ENCODE data around the gene SAMD3.
"Not testable (repeated sequence)": the region's sequence is repeated elsewhere in the genome, so short reads cannot be mapped to it uniquely, and the experiment has no call there.

The SAMD3 gene

DNA sequence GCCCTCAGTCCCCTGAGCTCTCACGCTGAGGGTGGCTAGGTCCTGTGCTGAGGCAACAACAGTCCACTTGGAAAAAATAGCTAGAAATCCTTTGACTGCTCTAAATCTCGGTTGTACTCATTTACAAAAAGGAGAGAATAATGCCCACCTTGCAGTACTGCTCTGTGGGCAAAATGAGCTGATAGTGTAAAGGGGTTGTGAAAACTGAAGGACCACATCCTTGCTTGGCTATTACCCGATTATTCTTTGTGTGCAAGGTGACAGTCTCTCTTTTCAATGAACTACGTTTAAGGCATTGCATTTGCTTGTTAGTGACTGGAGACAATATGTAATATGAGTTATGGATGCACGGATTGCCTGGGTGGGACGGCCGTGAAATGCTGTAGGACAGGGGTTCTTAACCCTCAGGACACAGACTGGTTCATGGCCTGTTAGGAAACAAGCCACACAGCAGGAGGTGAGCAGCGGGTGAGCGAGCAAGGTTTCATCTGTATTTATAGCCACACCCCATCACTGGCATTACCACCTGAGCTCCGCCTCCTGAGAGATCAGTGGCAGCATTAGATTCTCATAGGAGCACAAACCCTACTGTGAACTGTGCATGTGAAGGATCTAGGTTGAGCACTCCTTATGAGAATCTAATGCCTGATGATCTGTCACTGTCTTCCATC, 14.6 kb downstream of the SAMD3 start:
- DNase-seq, result no peak

DNA sequence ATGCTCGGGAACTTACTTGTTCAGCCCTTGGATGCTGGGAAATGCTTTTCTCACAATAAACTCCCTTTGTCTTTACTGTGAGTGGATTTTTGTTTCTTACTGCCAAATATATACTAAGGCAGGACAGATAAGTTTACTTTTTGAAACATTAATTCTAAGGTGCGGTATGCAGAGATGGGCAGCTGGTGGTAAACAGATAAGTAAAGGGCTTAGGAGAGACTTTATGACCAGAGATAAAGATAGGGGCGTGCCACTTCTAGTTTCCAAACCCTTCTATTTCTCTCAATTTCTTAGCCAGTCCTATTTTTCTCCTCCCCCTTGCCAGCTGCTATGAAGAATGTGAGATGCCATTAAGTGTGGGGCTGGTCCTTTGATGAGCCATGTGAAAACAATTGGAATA, 16.3 kb downstream of the SAMD3 start:
- no peak for DNase-seq

DNA sequence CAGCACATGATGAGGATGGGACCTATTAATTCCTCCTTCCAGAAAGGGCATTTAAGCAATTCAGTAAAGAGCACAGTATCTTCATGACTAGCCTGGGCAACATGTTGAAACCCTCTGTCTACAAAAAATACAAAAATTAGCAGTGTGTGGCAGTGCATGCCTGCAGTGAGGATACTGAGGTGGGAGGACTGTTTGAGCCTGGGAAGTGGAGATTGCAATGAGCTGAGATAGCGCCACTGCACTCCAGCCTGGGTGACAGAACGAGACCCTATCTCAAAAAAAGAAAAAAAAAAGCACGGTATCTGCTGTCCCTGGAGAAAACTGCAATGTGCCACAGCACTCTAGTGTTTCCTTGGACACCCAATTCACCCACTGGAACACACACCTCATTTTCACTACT, 18.4 kb downstream of the SAMD3 start:
- no peak for DNase-seq

DNA sequence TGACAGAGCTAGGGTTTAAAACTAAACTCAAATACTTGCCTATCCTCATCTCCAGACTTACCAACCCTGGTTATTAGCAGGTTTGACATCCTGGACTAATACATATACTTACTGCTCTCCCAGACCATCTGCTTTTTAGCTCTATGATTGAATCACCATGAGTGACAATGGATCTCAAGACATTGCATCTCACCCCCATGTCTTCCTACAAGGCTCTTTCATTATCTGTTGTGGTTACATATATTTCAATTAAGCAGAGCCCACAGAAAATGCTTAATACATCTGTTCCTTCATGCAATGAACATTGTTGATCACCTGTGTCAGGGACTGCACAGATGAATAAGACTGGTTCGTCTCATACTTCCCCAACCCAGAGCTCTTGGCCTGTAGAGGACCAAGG, 19.4 kb downstream of the SAMD3 start:
- DNase-seq, result no peak

DNA sequence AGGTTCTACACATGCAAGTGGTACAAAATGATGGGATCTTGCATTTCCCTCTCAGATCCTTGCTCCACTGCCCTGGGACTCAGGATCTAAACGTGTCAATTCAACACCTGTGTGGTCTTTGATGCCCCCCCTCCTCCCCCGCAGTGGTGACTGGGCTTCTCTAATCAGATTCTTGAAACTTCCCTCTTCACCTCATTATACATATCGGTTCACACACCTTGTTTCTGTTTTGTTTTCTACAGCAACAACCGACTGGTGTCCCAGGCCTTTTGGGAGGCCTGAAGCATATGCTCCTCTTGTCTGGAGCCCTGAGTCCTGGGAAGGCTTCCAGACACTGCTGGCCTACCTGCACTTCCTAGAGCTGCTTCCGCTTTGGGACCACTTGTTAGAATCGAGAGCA, 20.0 kb downstream of the SAMD3 start:
- DNase-seq, result no peak

DNA sequence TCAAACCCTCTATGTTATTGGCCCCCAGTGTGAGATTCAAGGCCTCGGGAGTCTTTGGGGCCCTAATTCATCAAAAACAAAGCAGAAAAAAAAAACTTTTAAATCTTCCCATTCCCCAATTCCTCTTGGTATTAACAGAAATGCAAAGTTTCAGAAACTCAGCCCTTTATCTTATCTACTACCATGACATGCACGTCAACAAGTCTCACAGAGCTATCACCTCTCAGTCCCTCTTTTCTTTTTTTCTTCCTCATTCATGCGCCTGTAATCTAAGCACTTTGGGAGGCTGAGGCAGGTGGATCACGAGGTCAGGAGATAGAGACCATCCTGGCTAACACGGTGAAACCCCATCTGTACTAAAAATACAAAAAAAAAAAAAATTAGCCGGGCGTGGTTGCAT, 22.7 kb downstream of the SAMD3 start:
- no peak for DNase-seq

DNA sequence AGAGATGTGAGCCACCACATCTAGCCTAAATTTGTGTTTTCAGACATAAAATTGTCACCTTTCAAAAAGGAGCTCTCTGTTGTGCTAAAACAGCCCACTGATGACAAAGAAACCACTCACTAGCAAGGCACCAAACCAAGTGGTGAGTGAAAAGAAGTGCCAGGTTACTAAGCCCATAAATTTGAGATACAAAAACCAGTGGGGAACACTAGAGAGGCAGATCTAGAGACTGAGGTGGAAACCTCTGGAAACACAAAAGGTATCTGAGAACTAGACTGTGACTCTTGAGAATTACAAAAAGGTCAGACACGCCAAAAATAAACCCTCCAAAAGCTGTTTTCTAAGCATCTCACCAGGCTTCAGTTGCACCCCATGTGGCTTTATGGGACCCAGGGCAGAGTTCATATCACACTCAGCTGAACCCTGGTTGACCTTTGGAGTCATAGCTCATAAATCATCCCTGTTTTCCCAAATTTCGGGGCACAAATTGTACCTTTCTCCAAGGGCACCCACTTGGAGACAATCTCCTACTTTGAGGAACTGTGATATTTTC, 24.2 kb downstream of the SAMD3 start:
- DNase-seq, result no peak

DNA sequence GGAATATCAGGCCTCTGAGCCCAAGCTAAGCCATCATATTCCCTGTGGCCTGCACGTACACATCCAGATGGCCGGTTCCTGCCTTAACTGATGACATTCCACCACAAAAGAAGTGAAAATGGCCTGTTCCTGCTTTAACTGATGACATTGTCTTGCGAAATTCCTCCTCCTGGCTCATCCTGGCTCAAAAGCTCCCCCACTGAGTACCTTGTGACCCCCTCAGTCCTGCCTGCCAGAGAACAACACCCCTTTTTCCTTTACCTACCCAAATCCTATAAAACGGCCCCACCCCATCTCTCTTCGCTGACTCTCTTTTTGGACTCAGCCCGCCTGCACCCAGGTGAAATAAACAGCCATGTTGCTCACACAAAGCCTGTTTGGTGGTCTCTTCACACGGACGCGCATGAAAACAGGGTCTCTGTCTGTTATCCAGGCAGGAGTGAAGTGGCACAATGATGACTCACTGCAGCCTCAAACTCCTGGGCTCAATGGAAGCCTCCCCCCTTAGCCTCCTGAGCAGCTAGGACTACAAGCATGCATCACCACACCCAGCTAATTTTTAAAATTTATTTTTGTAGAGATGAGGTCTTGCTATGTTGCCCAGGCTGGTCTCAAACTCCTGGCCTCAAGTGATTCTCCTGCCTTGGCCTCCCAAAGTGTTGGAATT, 24.8 kb downstream of the SAMD3 start:
- DNase-seq, result not testable (repeated sequence)

DNA sequence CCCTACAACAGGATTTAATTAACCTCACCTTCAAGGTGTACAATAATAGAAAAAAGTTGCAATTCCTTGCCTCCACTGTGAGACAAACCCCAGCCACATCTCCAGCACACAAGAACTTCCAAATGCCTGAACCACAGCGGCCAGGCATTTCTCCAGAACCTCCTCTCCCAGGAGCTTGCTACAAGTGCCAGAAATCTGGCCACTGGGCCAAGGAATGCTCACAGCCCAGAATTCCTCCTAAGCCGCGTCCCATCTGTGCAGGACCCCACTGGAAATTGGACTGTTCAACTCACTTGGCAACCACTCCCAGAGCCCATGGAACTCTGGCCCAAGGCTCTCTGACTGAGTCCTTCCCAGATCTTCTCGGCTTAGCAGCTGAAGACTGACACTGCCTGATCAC, 28.3 kb downstream of the SAMD3 start:
- peak; percentile 50 for DNase-seq

DNA sequence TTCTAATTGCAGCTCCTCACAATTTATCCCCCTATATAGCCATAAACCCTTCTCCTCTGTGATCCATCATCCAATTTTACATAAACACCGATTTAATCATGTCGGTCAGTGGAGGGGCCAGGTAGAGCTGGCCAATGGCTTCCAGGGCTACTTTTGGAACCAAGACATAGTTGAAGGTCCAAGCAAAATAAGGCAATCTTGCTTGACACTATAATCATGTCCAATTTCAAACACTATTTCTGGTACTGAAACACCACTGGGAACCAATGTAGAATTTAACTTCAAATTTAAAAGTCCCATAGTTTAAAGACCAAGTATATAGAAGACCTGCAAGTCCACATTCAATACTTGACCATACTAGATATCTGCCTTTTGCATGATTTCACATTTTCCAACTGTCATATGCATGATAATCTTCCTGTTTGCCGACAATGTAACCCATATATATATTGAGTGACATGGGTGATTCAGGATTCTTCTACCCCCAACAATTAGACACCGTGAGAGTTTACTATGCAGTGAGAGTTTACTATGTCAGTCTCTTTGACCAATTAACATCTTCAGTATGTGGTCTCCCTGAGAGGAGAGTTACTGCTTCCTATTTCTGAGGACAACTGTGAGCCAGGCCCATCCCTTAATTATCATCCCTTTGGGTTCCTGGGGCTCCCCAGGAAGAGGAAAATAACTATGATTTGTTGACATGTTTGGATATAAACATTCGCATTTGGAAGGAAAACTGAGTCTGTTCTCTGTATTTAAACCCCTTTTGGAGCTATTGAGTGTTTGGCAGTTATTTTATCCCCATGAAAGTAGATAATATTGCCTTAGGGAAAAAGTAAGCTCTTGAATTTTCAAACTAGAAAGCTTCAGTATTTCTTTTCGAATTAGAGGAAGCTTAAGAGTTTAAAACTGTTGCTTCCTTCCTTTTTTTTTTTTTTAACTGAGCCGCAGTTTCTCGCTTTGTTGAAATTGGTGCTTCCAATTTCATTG, 31.8 kb downstream of the SAMD3 start:
- no peak for DNase-seq

DNA sequence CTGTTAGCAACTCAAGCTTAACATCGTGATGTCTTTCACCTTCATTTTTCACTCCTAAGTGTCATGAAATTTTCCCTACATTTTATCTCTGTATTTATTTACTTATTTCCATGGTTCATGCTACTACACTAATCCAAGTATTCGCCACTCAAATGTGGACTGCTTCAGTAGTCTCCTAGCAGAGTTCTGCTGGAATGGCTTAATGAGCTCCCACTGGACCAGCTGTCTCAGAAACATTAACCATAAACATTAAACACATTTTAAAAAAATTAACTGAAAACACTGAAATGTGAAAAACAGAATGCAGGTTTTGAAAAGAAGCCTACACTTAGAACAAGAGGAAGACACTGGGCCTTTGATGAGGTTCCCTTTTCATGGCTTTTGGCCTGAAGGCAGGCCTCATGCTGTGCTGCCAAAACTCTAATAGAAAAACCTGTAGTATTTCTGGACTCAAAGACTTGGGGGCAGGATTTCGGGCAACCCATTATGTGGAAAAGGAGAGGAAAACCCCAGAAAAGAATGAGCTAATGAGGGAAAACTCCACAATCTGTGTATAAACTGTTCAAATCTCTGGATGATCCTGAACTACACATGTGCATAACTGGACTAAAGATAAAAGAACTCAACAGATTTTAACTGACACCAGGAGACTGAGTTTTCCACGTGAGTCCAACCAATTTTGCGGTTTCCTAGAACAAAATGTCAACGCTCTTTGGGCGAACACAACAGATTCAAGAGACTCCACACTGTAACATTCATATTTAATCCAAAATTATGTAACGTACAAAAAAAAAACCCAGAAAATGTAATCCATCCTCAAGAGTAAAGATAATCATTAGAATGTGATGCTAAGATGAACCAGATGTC, 33.0 kb downstream of the SAMD3 start:
- peak; percentile 73 for DNase-seq

DNA sequence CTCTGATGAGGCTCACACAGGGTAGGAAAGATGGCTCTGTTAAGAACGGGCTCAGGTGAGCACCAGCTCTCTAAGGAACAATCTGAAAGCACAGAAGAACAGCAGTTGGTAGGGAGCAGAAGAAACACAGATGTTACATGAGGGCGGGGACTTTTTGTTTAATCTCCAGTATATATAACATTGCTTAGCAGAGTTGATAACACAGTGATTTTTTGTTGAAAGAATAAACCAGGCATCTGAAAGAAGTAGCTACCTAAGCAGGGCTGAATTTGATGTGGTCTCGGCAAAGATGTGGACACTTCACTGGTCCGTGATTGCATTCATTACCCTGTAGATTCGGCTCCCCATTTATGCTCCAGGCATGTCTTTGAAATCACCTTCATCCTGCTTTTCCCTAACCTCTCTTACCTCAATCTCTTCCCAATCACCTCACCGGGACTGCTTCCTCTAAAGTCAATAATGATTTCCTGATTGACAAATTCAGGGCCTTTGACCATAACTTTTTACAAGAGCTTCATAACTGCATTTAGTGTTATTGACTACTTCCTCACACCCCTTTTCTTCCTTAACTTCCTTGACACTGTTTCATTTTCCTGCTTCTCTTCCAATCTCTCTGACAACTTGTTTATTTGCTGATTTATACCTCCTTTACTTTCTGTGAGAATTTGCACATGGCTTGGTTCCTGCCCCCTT, 34.4 kb downstream of the SAMD3 start:
- no peak for DNase-seq

DNA sequence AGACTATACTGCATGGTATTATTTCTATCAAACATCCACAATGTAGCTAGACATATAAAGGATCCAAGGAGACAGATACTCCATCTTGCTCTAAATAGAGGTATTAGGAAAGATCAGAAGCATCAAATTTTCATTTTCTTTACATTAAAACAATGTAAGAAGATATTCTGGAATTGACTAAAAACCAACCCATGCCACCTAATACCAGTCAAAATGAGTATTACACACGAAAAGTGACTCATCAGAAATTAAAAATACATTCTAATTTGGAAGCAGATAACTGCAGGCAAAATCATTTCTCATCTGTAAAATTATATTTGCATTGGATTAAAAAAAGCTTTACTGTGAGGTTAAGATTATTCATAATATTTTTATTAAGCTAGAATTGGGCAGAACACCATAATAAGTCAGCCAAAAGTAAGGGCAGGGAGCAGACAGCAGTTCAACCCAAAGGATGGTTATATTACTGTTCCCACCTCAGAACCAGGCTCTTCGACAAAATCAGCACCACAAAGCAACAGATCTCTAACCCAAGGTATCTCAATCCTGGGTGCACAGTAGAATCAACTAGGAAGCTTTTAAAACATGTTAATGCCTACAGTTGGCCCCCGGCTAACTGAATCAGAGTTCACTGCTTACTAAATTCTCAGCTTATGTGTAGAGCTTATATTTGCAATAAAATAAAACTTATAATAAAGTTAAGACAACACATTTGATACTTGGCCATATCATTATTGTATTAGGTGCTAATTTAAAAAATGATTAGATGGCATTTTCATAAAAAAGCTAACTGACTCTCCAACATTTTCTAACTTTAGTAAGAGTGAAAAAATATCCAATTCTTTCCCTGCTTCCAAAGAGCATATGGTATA, 35.2 kb downstream of the SAMD3 start:
- no peak for DNase-seq

DNA sequence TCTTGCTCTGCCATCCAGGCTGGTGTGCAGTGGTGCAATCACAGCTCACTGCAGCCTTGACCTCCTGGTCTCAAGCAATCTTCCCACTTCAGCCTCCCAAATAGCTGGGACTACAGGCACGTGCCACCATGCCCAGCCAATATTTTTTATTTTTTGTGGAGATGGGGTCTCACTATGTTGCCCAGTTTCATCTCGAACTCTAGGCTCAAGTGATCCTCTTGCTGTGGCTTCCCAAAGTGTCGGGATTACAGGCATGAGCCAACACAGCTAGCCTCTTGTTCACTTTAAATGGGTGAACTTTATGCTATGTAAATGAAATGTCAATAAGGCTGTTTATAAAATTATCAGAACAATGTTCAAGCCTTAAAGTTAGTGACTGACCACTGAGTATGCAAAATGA, 37.1 kb downstream of the SAMD3 start:
- no peak for DNase-seq

DNA sequence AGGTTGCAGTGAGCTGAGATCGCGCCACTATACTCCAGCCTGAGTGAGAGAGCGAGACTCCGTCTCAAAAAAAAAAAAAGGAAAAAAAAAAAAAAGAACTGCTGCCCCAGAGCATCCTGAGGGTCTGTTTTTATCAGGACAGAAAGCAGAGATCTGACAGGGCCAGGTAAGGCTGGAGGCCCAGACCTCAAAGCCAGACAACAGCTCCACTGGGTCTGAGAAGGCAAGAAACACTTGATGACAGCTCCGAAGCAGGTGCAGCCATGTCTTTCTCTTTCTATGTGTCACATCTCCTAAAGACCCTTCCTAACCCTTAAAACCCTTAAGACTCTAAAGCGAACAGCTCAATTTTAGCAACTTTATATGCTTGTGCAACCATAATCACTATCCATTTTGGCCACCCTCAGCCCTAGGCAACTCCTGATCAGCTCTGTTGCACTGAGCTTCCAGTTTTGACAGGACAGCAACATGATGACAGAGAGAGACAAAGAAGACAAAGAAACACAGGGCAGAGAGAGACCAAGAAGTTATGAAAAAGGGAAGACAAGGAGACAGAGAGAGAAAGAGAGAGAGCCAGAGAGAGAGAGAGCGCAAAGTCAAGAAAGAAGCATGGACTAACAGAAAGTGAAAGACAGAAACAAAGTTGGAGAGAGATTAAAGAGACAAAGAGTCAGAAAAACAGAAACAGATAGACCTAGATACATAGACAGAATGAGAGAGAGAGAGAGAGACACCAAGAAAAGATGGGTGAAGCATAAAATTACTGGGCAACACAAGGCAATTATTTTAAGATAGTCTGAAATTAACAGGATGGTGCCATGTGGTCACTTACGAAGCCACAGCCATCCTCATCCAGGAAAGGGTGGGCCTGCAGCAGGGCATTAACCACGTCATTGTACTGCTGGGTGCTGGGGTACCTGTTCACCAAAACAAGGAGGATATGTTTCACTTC, 39.2 kb downstream of the SAMD3 start:
- no peak for DNase-seq

DNA sequence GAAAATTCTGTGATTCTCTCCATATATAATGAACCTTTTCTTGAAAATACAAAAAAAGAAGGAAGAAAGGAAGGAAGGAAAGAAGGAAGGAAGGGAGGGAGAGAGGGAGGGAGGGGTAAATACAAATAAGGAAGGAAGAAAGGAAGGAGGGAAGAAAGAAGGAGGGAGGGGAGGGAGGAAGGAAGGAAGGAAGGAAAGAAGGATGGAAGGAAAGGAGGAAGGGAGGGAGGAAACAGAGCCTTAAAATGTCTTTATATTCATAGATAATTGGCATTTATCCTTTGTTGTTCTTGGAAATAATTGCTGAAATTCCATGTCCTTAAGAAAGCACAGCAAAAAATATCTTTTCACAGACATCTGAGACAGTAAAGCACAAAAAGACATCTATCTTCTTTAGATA, 40.3 kb downstream of the SAMD3 start:
- no peak for DNase-seq

DNA sequence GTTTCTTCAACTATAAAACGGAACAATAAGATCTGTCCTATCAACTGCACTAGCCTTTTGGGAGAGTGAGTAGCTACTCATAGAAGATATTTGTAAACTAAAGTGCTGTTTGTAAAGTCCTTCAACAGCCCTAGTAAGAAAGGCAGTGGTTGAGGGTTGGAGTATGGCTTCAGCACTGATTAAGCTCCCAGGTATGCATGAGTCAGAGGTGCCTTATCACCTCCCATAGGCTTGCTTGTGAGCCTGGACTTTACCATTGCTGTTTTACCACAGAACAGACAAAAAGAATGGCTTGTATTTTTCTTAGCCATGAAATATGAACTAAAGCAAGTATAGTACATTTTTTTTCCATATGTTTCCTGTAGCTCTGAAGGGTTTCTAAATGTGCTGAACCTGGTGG, 44.1 kb downstream of the SAMD3 start:
- DNase-seq, result no peak

DNA sequence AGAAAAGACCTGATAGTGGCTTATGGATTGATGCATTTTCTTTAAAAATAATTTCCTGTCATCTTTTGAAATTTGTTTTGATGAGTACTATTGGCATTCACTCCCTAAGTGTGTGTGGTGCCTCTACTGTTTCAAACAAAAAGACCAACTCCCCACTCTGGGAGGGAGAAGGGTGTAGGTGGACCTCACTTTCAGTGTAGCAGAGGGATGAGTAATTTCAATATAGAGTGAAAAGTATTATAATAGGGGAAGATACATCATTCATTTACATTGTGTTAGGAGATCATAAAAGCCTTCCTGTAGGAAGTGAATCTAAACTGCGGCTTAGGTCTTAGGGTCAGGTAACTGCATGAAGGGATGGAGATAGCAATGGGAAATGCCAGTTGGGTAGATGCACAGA, 46.4 kb downstream of the SAMD3 start:
- no peak for DNase-seq

DNA sequence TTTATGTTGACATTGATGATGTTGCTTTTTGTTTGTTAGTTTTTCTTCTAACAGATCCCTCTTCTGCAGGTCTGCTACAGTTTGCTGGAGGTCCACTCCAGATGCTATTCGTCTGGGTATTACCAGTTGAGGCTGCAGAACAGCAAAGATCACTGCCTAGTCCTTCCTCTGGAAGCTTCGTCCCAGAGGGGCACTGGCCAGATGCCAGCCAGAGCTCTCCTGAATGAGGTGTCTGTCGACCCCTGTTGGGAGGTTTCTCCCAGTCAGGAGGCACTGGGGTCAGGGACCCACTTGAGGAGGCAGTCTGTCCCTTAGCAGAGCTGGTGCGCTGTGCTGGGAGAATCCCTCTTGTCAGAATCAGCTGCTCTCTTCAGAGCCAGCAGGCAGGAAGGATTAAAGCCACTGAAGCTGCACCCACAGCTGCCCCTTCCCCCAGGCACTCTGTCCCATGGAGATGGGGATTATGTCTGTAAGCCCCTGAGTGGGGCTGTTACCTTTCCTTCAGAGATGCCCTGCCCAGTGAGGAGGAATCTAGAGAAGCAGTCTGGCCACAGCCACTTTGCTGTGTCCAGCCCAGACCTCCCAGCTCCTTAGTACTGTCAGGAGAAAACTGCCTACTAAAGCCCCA, 49.3 kb downstream of the SAMD3 start:
- not testable (repeated sequence) for DNase-seq
